HG03196 (cell line): ENCODE measurements around the gene GSTP1.
"Not testable (repeated sequence)": the region's sequence is repeated elsewhere in the genome, so short reads cannot be mapped to it uniquely, and the experiment has no call there.

ENCODE experiments used
- ATAC-seq: cut with Tn5 transposase; IDR thresholded peaks from one replicate; pipeline ENCODE4 v1.9.1; 2021; ENCODE audit not compliant: unreplicated experiment

GSTP1 gene

GRCh38 chr11:67613313-67613959, 29.8 kb downstream of the GSTP1 start:
- no peak for ATAC-seq

GRCh38 chr11:67613960-67614715, 30.5 kb downstream of the GSTP1 start:
- ATAC-seq: peak; percentile 64

GRCh38 chr11:67614730-67615714, 31.4 kb downstream of the GSTP1 start:
- no peak for ATAC-seq

GRCh38 chr11:67615728-67616430, 32.3 kb downstream of the GSTP1 start:
- no peak for ATAC-seq

GRCh38 chr11:67616431-67617242, 33.0 kb downstream of the GSTP1 start:
- no peak for ATAC-seq

- ATAC-seq: no peak
Measured at GRCh38 chr11:67617243-67617953, 33.8 kb downstream of the GSTP1 start.

- not testable (repeated sequence) for ATAC-seq
Measured at GRCh38 chr11:67618901-67619659, 35.5 kb downstream of the GSTP1 start.

- ATAC-seq: not testable (repeated sequence)
Measured at GRCh38 chr11:67619683-67620618, 36.3 kb downstream of the GSTP1 start.

- not testable (repeated sequence) for ATAC-seq
Measured at GRCh38 chr11:67620621-67621020, 37.0 kb downstream of the GSTP1 start.

GRCh38 chr11:67621928-67622327, 38.3 kb downstream of the GSTP1 start:
- not testable (repeated sequence) for ATAC-seq

GRCh38 chr11:67622905-67623304, 39.3 kb downstream of the GSTP1 start:
- ATAC-seq: not testable (repeated sequence)

- ATAC-seq: not testable (repeated sequence)
Measured at GRCh38 chr11:67623795-67624194, 40.2 kb downstream of the GSTP1 start.

GRCh38 chr11:67626131-67626833, 42.7 kb downstream of the GSTP1 start:
- ATAC-seq: not testable (repeated sequence)

GRCh38 chr11:67626970-67627369, 43.4 kb downstream of the GSTP1 start:
- ATAC-seq: no peak

- no peak for ATAC-seq
Measured at GRCh38 chr11:67627441-67627811, 43.8 kb downstream of the GSTP1 start.

- no peak for ATAC-seq
Measured at GRCh38 chr11:67627812-67628624, 44.4 kb downstream of the GSTP1 start.
